Peyer's patch (tissue), 4 donors: ENCODE measurements around the gene PLCL2.

Source experiments
- CTCF ChIP-seq, 6 experiments: fragments of 450-650 bp in 4 of 6; fragments of 200-600 bp in 2 of 6; sonication (generic) in 1 of 6; IDR thresholded peaks; one replicate each; pipeline ENCODE4 v1.5.1; 2017 to 2019; ENCODE audit warnings: antibody characterized with exemption in 6 of 6, mild to moderate bottlenecking in 3 of 6, moderate library complexity in 1 of 6
- POLR2A ChIP-seq, 2 donors: fragments of 450-650 bp; IDR thresholded peaks; one replicate each; pipeline ENCODE4 v1.5.1; 2017; ENCODE audit warnings: antibody characterized with exemption in 2 of 2, mild to moderate bottlenecking in 2 of 2, moderate library complexity in 2 of 2

GRCh38 chr3:17118771-17119170 is 234.0 kb downstream of the PLCL2 start:
- TF ChIP-seq CTCF (IDR thresholded peaks at IDR 0.05) (no peak), POLR2A (IDR thresholded peaks at IDR 0.05) (no peak)
